ENCODE measurements around the gene LARP4B. TPM values are rescaled to one million over a fixed set of nuclear protein-coding genes. Genes with fewer than 3 reads are reported as not detected.

The LARP4B gene
- polyA plus RNA-seq, 1 of the 3 experiments (the other 2 are of a cell fraction), result 23.3 TPM

DNA sequence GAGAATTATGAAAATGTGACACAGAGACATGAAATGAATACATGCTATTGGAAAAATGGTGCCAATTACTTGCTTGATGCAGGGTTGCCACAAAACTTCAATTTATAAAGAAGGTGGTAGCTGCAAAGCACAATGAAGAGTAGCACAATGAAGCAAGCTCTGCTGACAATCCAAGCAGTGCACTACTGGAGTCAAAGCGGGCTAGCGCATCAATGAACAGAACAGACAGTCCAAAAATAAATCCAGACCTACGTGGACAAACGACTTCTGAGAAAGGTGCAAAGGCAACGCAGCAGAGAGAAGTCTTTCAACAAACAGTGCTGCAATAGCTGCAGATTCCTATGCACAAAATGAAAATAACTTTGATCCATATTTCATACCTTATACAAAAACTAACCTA, 75.8 kb downstream of the LARP4B start:
- H3F3A ChIP-seq (replicated peaks; ENCODE audit: insufficient read depth), result peaks cover 5% of the 10 kb centered on the region
- peaks cover 0 to 6% of the 10 kb centered on the region in 2 experiments; a peak in 1 of 4 replicates for H3K4me1 ChIP-seq (ENCODE audit: control insufficient read depth in 1 of 2, insufficient read depth in 2 of 2, low read depth in 1 of 2, low read length in 1 of 2)
- peaks cover 43 to 72% of the 10 kb centered on the region in 2 experiments for H3K36me3 ChIP-seq (replicated peaks in 1 of 2; ENCODE audit: control insufficient read depth in 1 of 2, insufficient read depth in 2 of 2, low read length in 1 of 2)
- no peak for DNase-seq
- peaks cover 3% of the 10 kb centered on the region; the same call in 1 of the 2 replicates for H4K20me1 ChIP-seq (ENCODE audit: insufficient read depth)
- no peak overlapping the region for H3K4me3 ChIP-seq (ENCODE audit: low read depth in 2 of 2, low read length in 1 of 2)
- CTCF ChIA-PET, result interaction anchor here (1.1 kb wide), 1 partner anchor 13 kb away, joined by 3 read pairs; no protein-coding TSS in a partner anchor
- H3K79me2 ChIP-seq (ENCODE audit: insufficient read depth), result peaks cover 96% of the 10 kb centered on the region
- no peak for TF ChIP-seq SMC3 (IDR thresholded peaks at IDR 0.05; ENCODE audit: low read depth, low read length)
- TF ChIP-seq, protein P1, sequence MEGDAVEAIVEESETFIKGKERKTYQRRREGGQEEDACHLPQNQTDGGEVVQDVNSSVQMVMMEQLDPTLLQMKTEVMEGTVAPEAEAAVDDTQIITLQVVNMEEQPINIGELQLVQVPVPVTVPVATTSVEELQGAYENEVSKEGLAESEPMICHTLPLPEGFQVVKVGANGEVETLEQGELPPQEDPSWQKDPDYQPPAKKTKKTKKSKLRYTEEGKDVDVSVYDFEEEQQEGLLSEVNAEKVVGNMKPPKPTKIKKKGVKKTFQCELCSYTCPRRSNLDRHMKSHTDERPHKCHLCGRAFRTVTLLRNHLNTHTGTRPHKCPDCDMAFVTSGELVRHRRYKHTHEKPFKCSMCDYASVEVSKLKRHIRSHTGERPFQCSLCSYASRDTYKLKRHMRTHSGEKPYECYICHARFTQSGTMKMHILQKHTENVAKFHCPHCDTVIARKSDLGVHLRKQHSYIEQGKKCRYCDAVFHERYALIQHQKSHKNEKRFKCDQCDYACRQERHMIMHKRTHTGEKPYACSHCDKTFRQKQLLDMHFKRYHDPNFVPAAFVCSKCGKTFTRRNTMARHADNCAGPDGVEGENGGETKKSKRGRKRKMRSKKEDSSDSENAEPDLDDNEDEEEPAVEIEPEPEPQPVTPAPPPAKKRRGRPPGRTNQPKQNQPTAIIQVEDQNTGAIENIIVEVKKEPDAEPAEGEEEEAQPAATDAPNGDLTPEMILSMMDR (IDR thresholded peaks at IDR 0.05), result no peak
- TF ChIP-seq, protein P2, sequence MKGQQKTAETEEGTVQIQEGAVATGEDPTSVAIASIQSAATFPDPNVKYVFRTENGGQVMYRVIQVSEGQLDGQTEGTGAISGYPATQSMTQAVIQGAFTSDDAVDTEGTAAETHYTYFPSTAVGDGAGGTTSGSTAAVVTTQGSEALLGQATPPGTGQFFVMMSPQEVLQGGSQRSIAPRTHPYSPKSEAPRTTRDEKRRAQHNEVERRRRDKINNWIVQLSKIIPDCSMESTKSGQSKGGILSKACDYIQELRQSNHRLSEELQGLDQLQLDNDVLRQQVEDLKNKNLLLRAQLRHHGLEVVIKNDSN (IDR thresholded peaks at IDR 0.05; ENCODE audit: borderline replicate concordance, low read depth), result no peak
- no peak for TF ChIP-seq RAD21 (IDR thresholded peaks at IDR 0.05; ENCODE audit: low read length)
- no peak for TF ChIP-seq RFX5 (IDR thresholded peaks at IDR 0.05; ENCODE audit: low read length)
- TF ChIP-seq EZH2phosphoT487 (IDR thresholded peaks at IDR 0.05; ENCODE audit: borderline replicate concordance, low read depth), result no peak
- TF ChIP-seq, protein P3, sequence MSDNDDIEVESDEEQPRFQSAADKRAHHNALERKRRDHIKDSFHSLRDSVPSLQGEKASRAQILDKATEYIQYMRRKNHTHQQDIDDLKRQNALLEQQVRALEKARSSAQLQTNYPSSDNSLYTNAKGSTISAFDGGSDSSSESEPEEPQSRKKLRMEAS (IDR thresholded peaks at IDR 0.05; ENCODE audit: low read depth), result no peak
- TF ChIP-seq RCOR1 (IDR thresholded peaks at IDR 0.05; ENCODE audit: low read length), result no peak
- TF ChIP-seq SIN3A (IDR thresholded peaks at IDR 0.05; ENCODE audit: borderline replicate concordance, low read depth, low read length), result no peak
- TF ChIP-seq, protein P4, sequence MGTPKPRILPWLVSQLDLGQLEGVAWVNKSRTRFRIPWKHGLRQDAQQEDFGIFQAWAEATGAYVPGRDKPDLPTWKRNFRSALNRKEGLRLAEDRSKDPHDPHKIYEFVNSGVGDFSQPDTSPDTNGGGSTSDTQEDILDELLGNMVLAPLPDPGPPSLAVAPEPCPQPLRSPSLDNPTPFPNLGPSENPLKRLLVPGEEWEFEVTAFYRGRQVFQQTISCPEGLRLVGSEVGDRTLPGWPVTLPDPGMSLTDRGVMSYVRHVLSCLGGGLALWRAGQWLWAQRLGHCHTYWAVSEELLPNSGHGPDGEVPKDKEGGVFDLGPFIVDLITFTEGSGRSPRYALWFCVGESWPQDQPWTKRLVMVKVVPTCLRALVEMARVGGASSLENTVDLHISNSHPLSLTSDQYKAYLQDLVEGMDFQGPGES (IDR thresholded peaks at IDR 0.05; ENCODE audit: low read depth, low read length), result no peak
- no peak for TF ChIP-seq GABPA (IDR thresholded peaks at IDR 0.05; ENCODE audit: low read depth)
- no peak for TF ChIP-seq NFIC (IDR thresholded peaks at IDR 0.05; ENCODE audit: borderline replicate concordance)
- TF ChIP-seq, protein P5, sequence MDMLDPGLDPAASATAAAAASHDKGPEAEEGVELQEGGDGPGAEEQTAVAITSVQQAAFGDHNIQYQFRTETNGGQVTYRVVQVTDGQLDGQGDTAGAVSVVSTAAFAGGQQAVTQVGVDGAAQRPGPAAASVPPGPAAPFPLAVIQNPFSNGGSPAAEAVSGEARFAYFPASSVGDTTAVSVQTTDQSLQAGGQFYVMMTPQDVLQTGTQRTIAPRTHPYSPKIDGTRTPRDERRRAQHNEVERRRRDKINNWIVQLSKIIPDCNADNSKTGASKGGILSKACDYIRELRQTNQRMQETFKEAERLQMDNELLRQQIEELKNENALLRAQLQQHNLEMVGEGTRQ (IDR thresholded peaks at IDR 0.05; ENCODE audit: borderline replicate concordance, low read depth, low read length), result no peak
- TF ChIP-seq YY1 (IDR thresholded peaks at IDR 0.05; ENCODE audit: low read depth), result no peak
- no peak for TF ChIP-seq TEAD4 (IDR thresholded peaks at IDR 0.05; ENCODE audit: borderline replicate concordance, insufficient read depth)
- TF ChIP-seq EP300 (IDR thresholded peaks at IDR 0.05; ENCODE audit: borderline replicate concordance in 1 of 2, low read depth in 1 of 2, low read length in 1 of 2), result no peak
- TF ChIP-seq NRF1 (IDR thresholded peaks at IDR 0.05; ENCODE audit: low read depth, low read length), result no peak
- no peak for TF ChIP-seq FOSL2 (IDR thresholded peaks at IDR 0.05; ENCODE audit: borderline replicate concordance, low read depth)
- H3K27me3 ChIP-seq (ENCODE audit: insufficient read depth), result no peaks in the 10 kb centered on the region
- no peak overlapping the region for H2AFZ ChIP-seq (ENCODE audit: low read depth)
- no peaks in the 10 kb centered on the region for H3K9me2 ChIP-seq
- 96% methylated on average over 5 of the region's 5 CpGs for WGBS (ENCODE audit: low lambda C conversion rate)
- no peak overlapping the region for H3K27ac ChIP-seq (ENCODE audit: low read depth in 2 of 2, low read length in 1 of 2)
- POLR2A ChIA-PET, result no interaction called here
- H3K9ac ChIP-seq, result no peak overlapping the region
- H3K9me3 ChIP-seq, result peaks cover 3% of the 10 kb centered on the region; the same call in 1 of the 2 replicates
- H3K4me2 ChIP-seq, result no peak overlapping the region
